Panc1 (cell line): ENCODE measurements around the gene ISCA1. TPM values are rescaled to one million over a fixed set of nuclear protein-coding genes. Genes with fewer than 3 reads are reported as not detected.
A peak's percentile ranks its signal among the peaks of the same experiment; 100 is the strongest.

Experiments used
- ATAC-seq: fragments of 200-7000 bp; cut with Tn5 transposase; 2 replicates; pipeline ENCODE4 v1.9.1; 2020; ENCODE audit warnings: mild to moderate bottlenecking, moderate library complexity
- BruUV-seq: library from RNA; stranded (reverse); fragments of 400-500 nt; replicated peaks from 2 replicates; lab custom pipeline; 2021; lab: Mats Ljungman, UMichigan
- CTCF ChIA-PET: fragments of 300-600 bp; sonication (Branson Sonifier 250); formaldehyde crosslinking; loops from one replicate; lab custom pipeline; 2022; ENCODE audit warnings: antibody characterized with exemption; lab: Charles Lee
- POLR2A ChIA-PET: fragments of 300-600 bp; sonication (Branson Sonifier 250); formaldehyde crosslinking; loops from one replicate; lab custom pipeline; 2022; ENCODE audit warnings: antibody characterized with exemption; lab: Charles Lee
- DNase-seq: peaks from one replicate; pipeline ENCODE4 v3.0.0-alpha.2; 2010; ENCODE audit warnings: low read depth, low spot score
- H3K27ac ChIP-seq: 2 replicates; pipeline ENCODE4 v1.5.1; 2011; ENCODE audit warnings: mild to moderate bottlenecking, low read length, inconsistent platforms
- H3K27me3 ChIP-seq: fragments of 200-500 bp; sonication (Bioruptor generic); 2 replicates; pipeline ENCODE4 v1.6.0; 2014; ENCODE audit warnings: low read length, inconsistent platforms; ENCODE audit not compliant: control insufficient read depth, insufficient read depth
- H3K36me3 ChIP-seq: fragments of 200-500 bp; sonication (Bioruptor generic); 2 replicates; pipeline ENCODE4 v1.5.1; 2014; ENCODE audit warnings: inconsistent platforms, mild to moderate bottlenecking, low read length, moderate library complexity; ENCODE audit not compliant: control insufficient read depth, insufficient read depth
- H3K4me1 ChIP-seq: 2 replicates; pipeline ENCODE4 v1.5.1; 2011; ENCODE audit warnings: inconsistent platforms, mild to moderate bottlenecking, low read length, moderate library complexity; ENCODE audit not compliant: control insufficient read depth, insufficient read depth
- H3K4me3 ChIP-seq, 2 experiments: 2 replicates each; pipeline ENCODE4 v1.5.1; 2011 to 2012; ENCODE audit warnings: low read depth in 2 of 2, low read length in 2 of 2, mild to moderate bottlenecking in 2 of 2, inconsistent platforms in 1 of 2, moderate library complexity in 1 of 2
- H3K9me3 ChIP-seq: fragments of 200-500 bp; sonication (Bioruptor generic); 2 replicates; pipeline ENCODE4 v1.5.1; 2014; ENCODE audit warnings: low read depth, mild to moderate bottlenecking, inconsistent platforms, low read length, moderate library complexity; ENCODE audit not compliant: control insufficient read depth, insufficient read depth
- POLR2AphosphoS5 ChIP-seq: IDR thresholded peaks from 2 replicates; pipeline ENCODE4 v1.6.1; 2012; ENCODE audit warnings: mild to moderate bottlenecking, low read depth, low read length, moderate library complexity
- SIN3A ChIP-seq: IDR thresholded peaks from 2 replicates; pipeline ENCODE4 v1.6.1; 2012; ENCODE audit warnings: low read depth, mild to moderate bottlenecking, low read length, moderate library complexity, borderline replicate concordance; ENCODE audit not compliant: insufficient read depth
- TCF7L2 ChIP-seq: IDR thresholded peaks from 2 replicates; pipeline ENCODE4 v1.6.1; 2011; ENCODE audit warnings: mild to moderate bottlenecking, low read depth, low read length, inconsistent platforms
- in situ Hi-C: cut with HindIII; loops from 2 replicates; pipeline ENCODE4 v1.10.0; 2016; ENCODE audit warnings: low sequenced_read_pairs, low pct_unique_long_range_greater_than_20kb
- intact Hi-C: fragments of 100-400 bp; cut with micrococcal nuclease; formaldehyde crosslinking; loops from one replicate; pipeline ENCODE4 v1.10.0; 2022; ENCODE audit not compliant: unreplicated experiment
- total RNA-seq: library from RNA; stranded (reverse); gene quantifications from one replicate; pipeline ENCODE4 v1.2.1, GENCODE V29; 2021; ENCODE audit not compliant: unreplicated experiment
- TF ChIP-seq, protein P1 (sequence below): fragments of 450-650 bp; IDR thresholded peaks from 2 replicates; pipeline ENCODE4 v1.5.1; 2017; ENCODE audit warnings: mild to moderate bottlenecking
- TF ChIP-seq, protein P2 (sequence below), 2 experiments: IDR thresholded peaks; 2 replicates each; pipeline ENCODE4 v1.6.1; 2011 to 2012; ENCODE audit warnings: low read depth in 2 of 2, control low read depth in 1 of 2, low read length in 1 of 2, mild to moderate bottlenecking in 1 of 2, moderate library complexity in 1 of 2; ENCODE audit not compliant: insufficient read depth in 1 of 2

Gene ISCA1
- total RNA-seq, 1 experiment from 2014 or later: 19.9 TPM

- intact Hi-C loops (no loop called here), in situ Hi-C loops (no loop called here)
- CTCF ChIA-PET: no interaction called here
- ATAC-seq (no peak), DNase-seq (no peak)
- Histone ChIP-seq H3K36me3 (no peaks in the 10 kb centered on the region; the same call in 1 of the 2 replicates), H3K9me3 (no peaks in the 10 kb centered on the region), H3K27ac (no peak overlapping the region), H3K27me3 (no peaks in the 10 kb centered on the region), H3K4me1 (no peaks in the 10 kb centered on the region), H3K4me3 (no peak overlapping the region)
- BruUV-seq: no TSS peak
- TF ChIP-seq, protein P1, sequence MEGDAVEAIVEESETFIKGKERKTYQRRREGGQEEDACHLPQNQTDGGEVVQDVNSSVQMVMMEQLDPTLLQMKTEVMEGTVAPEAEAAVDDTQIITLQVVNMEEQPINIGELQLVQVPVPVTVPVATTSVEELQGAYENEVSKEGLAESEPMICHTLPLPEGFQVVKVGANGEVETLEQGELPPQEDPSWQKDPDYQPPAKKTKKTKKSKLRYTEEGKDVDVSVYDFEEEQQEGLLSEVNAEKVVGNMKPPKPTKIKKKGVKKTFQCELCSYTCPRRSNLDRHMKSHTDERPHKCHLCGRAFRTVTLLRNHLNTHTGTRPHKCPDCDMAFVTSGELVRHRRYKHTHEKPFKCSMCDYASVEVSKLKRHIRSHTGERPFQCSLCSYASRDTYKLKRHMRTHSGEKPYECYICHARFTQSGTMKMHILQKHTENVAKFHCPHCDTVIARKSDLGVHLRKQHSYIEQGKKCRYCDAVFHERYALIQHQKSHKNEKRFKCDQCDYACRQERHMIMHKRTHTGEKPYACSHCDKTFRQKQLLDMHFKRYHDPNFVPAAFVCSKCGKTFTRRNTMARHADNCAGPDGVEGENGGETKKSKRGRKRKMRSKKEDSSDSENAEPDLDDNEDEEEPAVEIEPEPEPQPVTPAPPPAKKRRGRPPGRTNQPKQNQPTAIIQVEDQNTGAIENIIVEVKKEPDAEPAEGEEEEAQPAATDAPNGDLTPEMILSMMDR: peak; percentile 51
- TF ChIP-seq POLR2AphosphoS5 (no peak), SIN3A (no peak), TCF7L2 (no peak)
- TF ChIP-seq, protein P2, sequence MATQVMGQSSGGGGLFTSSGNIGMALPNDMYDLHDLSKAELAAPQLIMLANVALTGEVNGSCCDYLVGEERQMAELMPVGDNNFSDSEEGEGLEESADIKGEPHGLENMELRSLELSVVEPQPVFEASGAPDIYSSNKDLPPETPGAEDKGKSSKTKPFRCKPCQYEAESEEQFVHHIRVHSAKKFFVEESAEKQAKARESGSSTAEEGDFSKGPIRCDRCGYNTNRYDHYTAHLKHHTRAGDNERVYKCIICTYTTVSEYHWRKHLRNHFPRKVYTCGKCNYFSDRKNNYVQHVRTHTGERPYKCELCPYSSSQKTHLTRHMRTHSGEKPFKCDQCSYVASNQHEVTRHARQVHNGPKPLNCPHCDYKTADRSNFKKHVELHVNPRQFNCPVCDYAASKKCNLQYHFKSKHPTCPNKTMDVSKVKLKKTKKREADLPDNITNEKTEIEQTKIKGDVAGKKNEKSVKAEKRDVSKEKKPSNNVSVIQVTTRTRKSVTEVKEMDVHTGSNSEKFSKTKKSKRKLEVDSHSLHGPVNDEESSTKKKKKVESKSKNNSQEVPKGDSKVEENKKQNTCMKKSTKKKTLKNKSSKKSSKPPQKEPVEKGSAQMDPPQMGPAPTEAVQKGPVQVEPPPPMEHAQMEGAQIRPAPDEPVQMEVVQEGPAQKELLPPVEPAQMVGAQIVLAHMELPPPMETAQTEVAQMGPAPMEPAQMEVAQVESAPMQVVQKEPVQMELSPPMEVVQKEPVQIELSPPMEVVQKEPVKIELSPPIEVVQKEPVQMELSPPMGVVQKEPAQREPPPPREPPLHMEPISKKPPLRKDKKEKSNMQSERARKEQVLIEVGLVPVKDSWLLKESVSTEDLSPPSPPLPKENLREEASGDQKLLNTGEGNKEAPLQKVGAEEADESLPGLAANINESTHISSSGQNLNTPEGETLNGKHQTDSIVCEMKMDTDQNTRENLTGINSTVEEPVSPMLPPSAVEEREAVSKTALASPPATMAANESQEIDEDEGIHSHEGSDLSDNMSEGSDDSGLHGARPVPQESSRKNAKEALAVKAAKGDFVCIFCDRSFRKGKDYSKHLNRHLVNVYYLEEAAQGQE (IDR thresholded peaks at IDR 0.05; ENCODE audit: insufficient read depth in 1 of 2, low read depth in 2 of 2, low read length in 1 of 2): no peak
- POLR2A ChIA-PET: no interaction called here
Observed at GRCh38 chr9:86287013-86287412, 4.7 kb upstream of the ISCA1 start.

- ChIA-PET POLR2A (no interaction called here), CTCF (no interaction called here)
- no peak for ATAC-seq
- TF ChIP-seq TCF7L2 (no peak), SIN3A (no peak), POLR2AphosphoS5 (no peak)
- TF ChIP-seq, protein P2 (IDR thresholded peaks at IDR 0.05; ENCODE audit: insufficient read depth in 1 of 2, low read depth in 2 of 2, low read length in 1 of 2): no peak
- TF ChIP-seq, protein P1: no peak
- Histone ChIP-seq H3K4me3 (no peak overlapping the region), H3K9me3 (no peaks in the 10 kb centered on the region), H3K27ac (no peak overlapping the region), H3K4me1 (no peaks in the 10 kb centered on the region), H3K36me3 (peaks cover 2% of the 10 kb centered on the region), H3K27me3 (no peaks in the 10 kb centered on the region)
- no peak for DNase-seq
- BruUV-seq: no TSS peak
- in situ Hi-C loops (no loop called here), intact Hi-C loops (no loop called here)
Observed at GRCh38 chr9:86286278-86286677, 3.9 kb upstream of the ISCA1 start.
